Measurements from ENCODE around the gene ARMH1.

GRCh38 chr1:44672961-44673674, 1.4 kb upstream of the ARMH1 start:
- TF ChIP-seq CTCF (conservative IDR thresholded peaks at IDR 0.05; ENCODE audit: low read length) (no peak), EZH2phosphoT487 (IDR thresholded peaks at IDR 0.05; ENCODE audit: borderline replicate concordance) (no peak)
